ENCODE data around the gene TECRL.

Gene TECRL

GRCh38 chr4:64266263-64266662 is 143.0 kb downstream of the TECRL start:
- no peaks in the 10 kb centered on the region for H3K36me3 ChIP-seq (replicated peaks)
- in situ Hi-C loops (cut with HindIII; ENCODE audit: low pct_ligation_motif_present, low sequenced_read_pairs): no loop called here
- H3K4me3 ChIP-seq (ENCODE audit: low read depth, low read length): no peak overlapping the region
- no peak overlapping the region for H3K27ac ChIP-seq
- DNase-seq: no peak
- H3K27me3 ChIP-seq (replicated peaks): no peaks in the 10 kb centered on the region
- TF ChIP-seq CTCF (IDR thresholded peaks at IDR 0.05; ENCODE audit: low read depth, low read length, missing control alignments): no peak

GRCh38 chr4:64251781-64252180 is 157.5 kb downstream of the TECRL start:
- in situ Hi-C loops (cut with HindIII; ENCODE audit: low pct_ligation_motif_present, low sequenced_read_pairs): no loop called here
- Histone ChIP-seq H3K27me3 (replicated peaks) (no peaks in the 10 kb centered on the region), H3K36me3 (replicated peaks) (no peaks in the 10 kb centered on the region), H3K27ac (no peak overlapping the region), H3K4me3 (ENCODE audit: low read depth, low read length) (no peak overlapping the region)
- no peak for TF ChIP-seq CTCF (IDR thresholded peaks at IDR 0.05; ENCODE audit: low read depth, low read length, missing control alignments)
- DNase-seq: no peak

GRCh38 chr4:64250488-64250887 is 158.8 kb downstream of the TECRL start:
- Histone ChIP-seq H3K27ac (no peak overlapping the region), H3K27me3 (replicated peaks) (no peaks in the 10 kb centered on the region), H3K36me3 (replicated peaks) (no peaks in the 10 kb centered on the region), H3K4me3 (ENCODE audit: low read depth, low read length) (no peak overlapping the region)
- DNase-seq: no peak
- in situ Hi-C loops (cut with HindIII; ENCODE audit: low pct_ligation_motif_present, low sequenced_read_pairs): no loop called here
- TF ChIP-seq CTCF (IDR thresholded peaks at IDR 0.05; ENCODE audit: low read depth, low read length, missing control alignments): no peak

- no peak overlapping the region for H3K4me3 ChIP-seq (ENCODE audit: low read depth, low read length)
- no peak for TF ChIP-seq CTCF (IDR thresholded peaks at IDR 0.05; ENCODE audit: low read depth, low read length, missing control alignments)
- in situ Hi-C loops (cut with HindIII; ENCODE audit: low pct_ligation_motif_present, low sequenced_read_pairs): no loop called here
- DNase-seq: no peak
- H3K27ac ChIP-seq: no peak overlapping the region
- no peaks in the 10 kb centered on the region for H3K27me3 ChIP-seq (replicated peaks)
- H3K36me3 ChIP-seq (replicated peaks): no peaks in the 10 kb centered on the region
Observed at GRCh38 chr4:64250061-64250460, 159.2 kb downstream of the TECRL start.

- Histone ChIP-seq H3K27ac (no peak overlapping the region), H3K27me3 (replicated peaks) (no peaks in the 10 kb centered on the region), H3K4me3 (ENCODE audit: low read depth, low read length) (no peak overlapping the region), H3K36me3 (replicated peaks) (no peaks in the 10 kb centered on the region)
- TF ChIP-seq CTCF (IDR thresholded peaks at IDR 0.05; ENCODE audit: low read depth, low read length, missing control alignments): no peak
- in situ Hi-C loops (cut with HindIII; ENCODE audit: low pct_ligation_motif_present, low sequenced_read_pairs): no loop called here
- DNase-seq: no peak
Observed at GRCh38 chr4:64248186-64248585, 161.1 kb downstream of the TECRL start.

GRCh38 chr4:64230709-64231310 is 178.4 kb downstream of the TECRL start:
- Histone ChIP-seq H3K27me3 (replicated peaks) (no peaks in the 10 kb centered on the region), H3K36me3 (replicated peaks) (no peaks in the 10 kb centered on the region), H3K27ac (no peak overlapping the region), H3K4me3 (ENCODE audit: low read depth, low read length) (no peak overlapping the region)
- TF ChIP-seq CTCF (IDR thresholded peaks at IDR 0.05; ENCODE audit: low read depth, low read length, missing control alignments): no peak
- DNase-seq: no peak
- in situ Hi-C loops (cut with HindIII; ENCODE audit: low pct_ligation_motif_present, low sequenced_read_pairs): no loop called here
